HT1080 (cell line): Measurements from ENCODE around the gene SMIM3. TPM values are rescaled to one million over a fixed set of nuclear protein-coding genes. Genes with fewer than 3 reads are reported as not detected.
"Not testable (repeated sequence)": the region's sequence is repeated elsewhere in the genome, so short reads cannot be mapped to it uniquely, and the experiment has no call there.

ENCODE experiments used
- DNase-seq: peaks from one replicate; pipeline ENCODE4 v3.0.0-alpha.2; 2015; ENCODE audit warnings: low read depth
- total RNA-seq: library from RNA; depleted of rRNA; stranded (reverse); fragments of >200 nt; shearing (Covaris generic); gene quantifications from 2 replicates; pipeline ENCODE4 v1.2.3, GENCODE V29; 2014; rRNA removed

The SMIM3 gene
- total RNA-seq, 1 experiment from 2014 or later, result 5.9 TPM

DNA sequence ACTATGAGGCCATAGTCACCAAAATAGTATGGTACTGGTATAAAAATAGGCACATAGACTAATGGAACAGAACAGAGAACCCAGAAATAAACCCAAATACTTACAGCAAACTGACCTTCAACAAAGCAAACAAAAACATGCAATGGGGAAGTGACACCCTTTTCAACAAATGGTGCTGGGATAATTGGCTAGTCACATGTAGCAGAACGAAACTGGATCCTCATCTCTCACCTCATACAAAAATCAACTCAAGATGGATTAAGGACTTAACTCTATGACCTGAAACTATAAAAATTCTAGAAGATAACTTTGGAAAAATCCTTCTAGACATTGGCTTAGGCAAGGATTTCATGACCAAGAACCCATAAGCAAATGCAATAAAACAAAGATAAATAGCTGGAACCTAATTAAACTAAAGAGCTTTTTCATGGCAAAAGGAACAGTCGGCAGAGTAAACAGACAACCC is 14.9 kb downstream of the SMIM3 start:
- DNase-seq, result not testable (repeated sequence)

DNA sequence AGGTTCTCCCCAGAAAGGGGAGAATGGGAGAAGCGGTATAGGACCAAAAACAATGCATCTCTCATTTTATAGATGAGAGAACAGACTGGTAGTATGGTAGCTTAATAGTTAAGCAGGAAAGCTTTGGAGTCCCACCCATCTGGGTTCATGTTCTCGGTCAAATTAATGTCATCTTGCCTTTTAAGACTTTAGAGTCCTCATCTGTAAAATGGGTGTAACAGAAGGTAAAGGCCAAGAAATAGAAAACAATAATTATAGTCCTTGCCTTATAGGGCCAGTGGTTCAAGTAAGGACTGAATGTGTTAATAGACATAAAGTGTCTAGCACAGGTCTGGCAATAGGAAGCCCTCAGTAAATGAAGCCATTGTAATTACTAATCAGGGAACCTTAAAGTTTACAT is 16.4 kb downstream of the SMIM3 start:
- no peak for DNase-seq

DNA sequence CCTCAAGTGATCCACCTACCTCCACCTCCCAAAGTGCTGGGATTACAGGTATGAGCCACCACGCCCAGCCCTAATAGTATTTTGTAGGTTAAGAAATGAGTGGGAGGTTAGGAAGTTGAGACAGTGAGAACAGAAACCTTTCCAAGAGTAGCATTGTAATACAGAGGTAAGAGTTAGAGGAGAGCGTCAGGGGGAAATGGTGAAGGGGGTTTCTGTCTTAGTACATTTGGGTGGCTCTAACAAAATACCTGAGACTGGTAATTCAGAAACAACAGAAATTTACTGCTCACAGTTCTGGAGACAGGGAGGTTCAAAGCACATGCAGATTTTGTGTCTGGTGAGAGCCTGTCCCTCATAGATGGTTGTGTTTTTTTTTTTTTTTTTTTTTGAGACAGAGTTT is 18.8 kb downstream of the SMIM3 start:
- DNase-seq, result no peak

DNA sequence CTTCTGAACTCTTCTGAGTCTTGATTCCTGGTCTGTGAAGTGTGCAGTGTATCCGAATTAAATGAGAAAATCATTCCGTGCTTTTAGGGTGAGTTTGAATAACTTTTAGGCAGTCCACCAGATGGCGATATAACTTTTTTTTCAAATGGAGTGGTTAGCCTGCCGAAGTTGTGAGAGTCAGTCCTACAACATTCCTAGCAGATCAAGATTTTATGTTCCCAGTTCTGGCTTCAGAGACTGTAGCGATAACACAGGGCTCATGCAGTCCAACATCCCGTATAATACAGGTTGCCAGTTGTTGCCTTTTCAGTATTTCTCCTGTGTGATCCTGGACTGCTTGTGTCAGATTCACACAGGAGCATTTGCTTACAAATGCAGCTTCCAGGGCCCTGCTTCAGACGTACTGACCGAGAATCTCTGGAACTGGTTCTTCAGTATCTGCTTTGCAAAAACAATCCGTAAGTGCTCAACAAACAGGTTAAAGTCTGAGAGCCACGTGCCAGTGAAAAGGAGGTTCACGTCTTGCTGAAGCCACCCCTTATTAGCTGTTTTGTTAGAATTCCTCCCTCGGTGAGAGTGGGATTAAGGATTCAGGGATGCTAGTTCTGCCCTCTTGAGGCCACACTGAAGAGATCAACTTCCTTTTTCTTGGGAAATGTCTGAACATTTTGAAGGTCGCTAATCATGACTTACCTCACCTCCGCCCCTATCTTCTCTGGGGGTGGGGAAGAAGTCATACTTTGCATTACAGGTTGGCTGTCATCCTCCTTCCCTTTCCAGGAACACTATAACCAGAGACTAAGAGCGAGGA is 22.8 kb downstream of the SMIM3 start:
- peak; percentile 62 for DNase-seq

DNA sequence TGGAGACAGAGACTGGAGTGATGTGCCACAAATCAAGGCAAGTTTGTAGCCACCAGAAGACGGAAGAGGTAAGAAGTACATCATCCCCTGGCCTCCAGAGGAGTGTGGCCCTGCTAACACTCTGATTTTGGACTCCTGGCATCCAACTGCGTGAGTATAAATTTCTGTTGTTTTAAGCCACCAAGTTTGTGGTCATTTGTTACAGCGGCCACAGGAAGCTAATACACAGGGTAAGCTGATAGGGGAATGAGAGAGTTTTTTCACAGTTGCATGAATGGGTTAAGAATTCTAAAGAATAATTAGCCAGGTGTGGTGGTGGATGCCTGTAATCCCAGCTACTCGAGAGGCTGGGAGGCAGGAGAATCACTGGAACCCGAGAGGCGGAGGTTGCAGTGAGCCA is 25.8 kb downstream of the SMIM3 start:
- no peak for DNase-seq

DNA sequence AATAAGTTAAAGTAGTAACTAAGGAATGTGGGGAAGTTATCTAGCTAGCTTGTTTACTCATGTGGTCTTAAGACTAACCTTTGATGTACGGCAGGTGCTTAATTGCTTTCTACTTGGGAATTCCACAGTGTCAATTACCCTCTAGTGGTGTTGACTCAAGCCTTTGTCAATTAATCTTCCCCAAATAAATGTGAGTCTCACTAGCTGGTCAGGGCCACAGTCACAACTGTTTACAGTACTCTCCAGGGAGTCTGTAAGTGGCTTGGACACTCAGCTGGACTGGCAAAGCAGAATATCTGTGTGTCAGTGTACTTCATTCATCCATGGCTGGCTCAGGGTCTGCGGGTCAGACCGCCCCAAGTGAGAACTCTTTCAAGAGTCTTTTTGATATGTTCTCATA is 30.8 kb downstream of the SMIM3 start:
- DNase-seq, result no peak

DNA sequence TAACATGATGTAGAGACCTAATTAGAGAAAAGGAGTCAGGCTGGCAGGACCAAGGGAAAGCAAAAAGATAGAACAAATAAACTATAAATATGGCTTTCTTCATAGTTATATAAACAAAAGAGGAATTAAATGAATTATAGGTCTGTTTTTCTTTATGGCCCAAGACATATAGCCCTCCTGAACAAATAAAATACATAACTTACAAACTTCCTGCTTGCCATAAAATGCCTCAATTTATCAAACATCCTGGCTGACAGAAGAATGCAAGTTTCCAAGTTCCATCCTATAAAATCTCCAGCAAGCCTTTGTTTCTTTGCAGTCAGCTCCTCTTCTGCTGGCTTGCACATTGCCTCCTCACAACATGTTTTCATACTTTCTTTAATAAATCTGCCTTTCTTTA is 36.5 kb downstream of the SMIM3 start:
- DNase-seq, result no peak

DNA sequence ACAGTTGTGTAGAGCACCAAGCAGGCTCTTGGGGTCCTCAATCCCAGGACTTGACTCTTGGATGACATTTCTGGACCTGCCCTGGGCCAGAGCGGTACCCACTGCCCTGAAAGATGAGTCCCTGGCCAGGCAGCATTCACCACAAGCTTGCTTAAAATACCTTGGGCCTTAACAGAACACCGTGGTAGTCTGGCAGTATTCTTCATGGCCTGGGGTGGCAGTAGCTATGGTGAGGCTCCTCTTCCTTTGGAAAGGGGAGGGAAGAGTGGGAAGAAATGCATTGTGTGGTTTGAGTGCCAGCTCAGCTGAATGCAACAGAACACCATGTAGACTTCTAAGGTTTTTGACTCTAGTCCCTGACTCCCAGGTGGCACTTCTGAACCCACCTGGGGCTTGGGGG is 38.4 kb downstream of the SMIM3 start:
- no peak for DNase-seq

DNA sequence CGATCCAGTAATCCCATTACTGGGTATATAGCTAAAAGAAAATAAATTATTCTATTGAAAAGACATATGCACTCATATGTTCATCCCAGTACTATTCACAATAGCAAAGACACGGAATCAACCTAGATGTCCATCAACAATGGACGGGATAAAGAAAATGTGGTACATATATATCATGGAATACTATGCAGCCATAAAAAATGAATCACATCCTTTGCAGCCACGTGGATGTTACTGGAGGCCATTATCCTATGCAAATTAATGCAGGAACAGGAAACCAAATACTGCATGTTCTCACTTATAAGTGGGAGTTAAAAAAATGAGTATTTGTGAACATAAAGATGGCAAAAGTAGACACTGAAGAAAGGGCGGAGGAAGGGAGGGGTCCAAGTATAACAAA is 51.2 kb downstream of the SMIM3 start:
- no peak for DNase-seq

DNA sequence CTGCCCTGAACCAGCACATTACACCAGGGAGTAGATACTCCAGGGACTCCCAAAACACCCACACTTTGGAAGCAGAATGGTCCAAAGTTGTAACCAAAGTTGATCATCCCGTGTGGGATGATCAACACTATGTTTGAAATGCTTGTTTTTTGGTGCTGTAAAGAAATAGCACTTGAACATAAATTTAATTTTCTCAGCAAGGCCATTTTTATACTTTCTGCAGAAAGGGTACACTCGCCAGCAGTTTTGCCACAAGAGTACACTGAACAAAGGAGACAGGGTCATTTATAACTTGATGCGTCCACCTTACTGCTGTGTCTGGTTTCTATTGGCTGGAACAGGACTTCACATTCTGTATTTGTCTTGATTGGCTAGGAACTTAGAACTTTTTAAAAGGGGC is 53.3 kb downstream of the SMIM3 start:
- not testable (repeated sequence) for DNase-seq

DNA sequence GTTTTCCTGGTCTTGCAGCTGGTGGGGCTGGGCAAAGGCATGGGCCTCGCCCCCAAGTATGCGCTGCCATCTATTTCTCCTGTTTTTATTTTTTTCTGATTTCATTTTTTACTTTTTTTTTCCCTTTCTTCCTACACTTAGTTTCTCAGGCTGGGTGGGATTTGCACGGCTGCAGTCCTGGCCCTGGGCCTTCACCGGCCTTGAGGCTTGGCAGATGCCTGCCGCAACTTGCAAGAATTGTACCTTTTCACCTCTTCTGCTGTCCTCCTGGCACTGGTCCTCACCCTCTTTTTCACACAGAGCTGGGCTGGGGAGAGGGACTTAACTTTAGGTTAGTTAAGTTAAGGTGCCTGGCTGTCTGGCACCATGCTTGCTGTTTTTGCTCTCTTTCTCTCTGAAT is 57.5 kb downstream of the SMIM3 start:
- no peak for DNase-seq

DNA sequence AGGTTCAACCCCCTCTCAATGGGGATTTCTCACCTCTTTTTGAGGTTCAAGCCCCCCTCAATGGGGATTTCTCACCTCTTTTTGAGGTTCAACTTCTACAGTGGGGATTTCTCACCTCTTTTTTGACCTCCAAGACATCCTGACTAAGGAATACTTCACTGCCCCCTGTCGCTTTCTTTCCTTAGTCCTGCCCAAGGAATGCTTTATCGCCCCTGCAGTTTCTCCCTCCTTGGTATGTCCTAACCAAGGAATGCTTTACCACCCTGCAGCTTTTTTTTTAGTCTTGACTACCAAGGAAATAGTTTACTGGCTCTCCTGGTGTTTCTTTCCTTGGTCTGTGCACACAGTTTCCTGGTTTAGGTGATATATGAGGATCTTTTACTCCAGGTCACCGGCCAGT is 58.1 kb downstream of the SMIM3 start:
- peak; percentile 26 for DNase-seq

DNA sequence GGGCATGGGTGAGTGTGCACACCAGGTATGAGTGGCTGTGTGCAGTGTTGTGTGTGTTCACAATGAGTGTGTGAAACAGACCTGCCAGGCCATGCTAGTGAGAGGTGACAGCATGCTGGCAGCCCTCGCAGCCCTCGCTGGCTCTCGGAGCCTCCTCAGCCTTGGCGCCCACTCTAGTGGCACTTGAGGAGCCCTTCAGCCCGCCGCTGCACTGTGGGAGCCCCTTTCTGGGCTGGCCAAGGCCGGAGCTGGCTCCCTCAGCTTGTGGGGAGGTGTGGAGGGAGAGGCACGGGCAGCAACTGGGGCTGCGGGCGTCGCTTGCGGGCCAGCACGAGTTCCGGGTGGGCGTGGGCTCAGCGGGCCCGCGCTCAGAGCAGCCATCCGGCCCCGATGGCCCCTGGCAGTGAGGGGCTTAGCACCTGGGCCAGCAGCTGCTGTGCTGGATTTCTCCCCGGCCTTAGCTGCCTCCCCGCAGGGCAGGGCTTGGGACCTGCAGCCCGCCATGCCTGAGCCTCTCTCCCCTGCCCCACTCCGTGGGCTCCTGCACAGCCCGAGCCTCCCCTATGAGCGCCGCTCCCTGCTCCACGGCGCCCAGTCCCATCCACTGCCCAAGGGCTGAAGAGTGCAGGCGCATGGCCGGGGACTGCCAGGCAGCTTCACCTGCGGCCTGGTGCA is 66.8 kb downstream of the SMIM3 start:
- not testable (repeated sequence) for DNase-seq

DNA sequence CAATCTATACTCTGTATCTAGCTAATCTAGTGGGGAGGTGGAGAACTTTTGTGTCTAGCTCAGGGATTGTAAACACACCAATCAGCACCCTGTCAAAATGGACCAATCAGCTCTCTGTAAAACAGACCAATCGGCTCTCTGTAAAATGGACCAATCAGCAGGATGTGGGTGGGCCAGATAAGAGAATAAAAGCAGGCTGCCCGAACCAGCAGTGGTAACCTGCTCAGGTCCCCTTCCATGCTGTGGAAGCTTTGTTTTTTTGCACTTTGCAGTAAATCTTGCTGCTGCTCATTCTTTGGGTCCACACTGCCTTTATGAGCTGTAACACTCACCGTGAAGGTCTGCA is 67.7 kb downstream of the SMIM3 start, which contains the start of gene IRGM:
Gene IRGM (plus strand): TSS at position 214 of the 346 bp plus-strand sequence. CDS start 1,603 bp downstream, outside the sequence.
- DNase-seq, result not testable (repeated sequence)

Other genes with a start within 250 kb of the SMIM3 start
- 5.3 and 6.8 TPM in 2 replicates for gene SYNPO, start 138.1 kb upstream of the SMIM3 start, total RNA-seq
- not detected in 2 replicates for gene MYOZ3, start 117.5 kb upstream of the SMIM3 start, total RNA-seq
- 38.7 and 48.1 TPM in 2 replicates for gene RBM22, start 77.7 kb upstream of the SMIM3 start, total RNA-seq
- 30.5 and 40.8 TPM in 2 replicates for gene DCTN4, start 19.7 kb upstream of the SMIM3 start, total RNA-seq
- 0.08 and 0.10 TPM in 2 replicates for gene IRGM, start 67.8 kb downstream of the SMIM3 start, total RNA-seq
- gene ZNF300, start 126.2 kb downstream of the SMIM3 start, total RNA-seq, result 8.3 and 8.6 TPM in 2 replicates
- 0.17 and 0.27 TPM in 2 replicates for gene GPX3, start 241.8 kb downstream of the SMIM3 start, total RNA-seq